Thyroid gland (tissue), 4 donors: ENCODE results near the gene LRFN2.

Experiments used
- CTCF ChIP-seq, 6 experiments: fragments of 200-600 bp in 3 of 6; fragments of 450-650 bp in 3 of 6; sonication (generic) in 3 of 6; IDR thresholded peaks; one replicate each; pipeline ENCODE4 v1.5.1; 2016 to 2019; ENCODE audit warnings: antibody characterized with exemption in 6 of 6, mild to moderate bottlenecking in 2 of 6, inconsistent platforms in 1 of 6, moderate library complexity in 1 of 6
- POLR2A ChIP-seq, 2 donors: fragments of 450-650 bp; IDR thresholded peaks; one replicate each; pipeline ENCODE4 v1.6.1; 2017; ENCODE audit warnings: antibody characterized with exemption in 2 of 2, mild to moderate bottlenecking in 2 of 2, moderate library complexity in 1 of 2

- TF ChIP-seq POLR2A (IDR thresholded peaks at IDR 0.05) = no peak
- TF ChIP-seq CTCF (IDR thresholded peaks at IDR 0.05) = no peak
These were observed 1.4 kb downstream of the LRFN2 start for GRCh38 chr6:40585651-40586269.
